Choroid plexus epithelial cell (primary cell): Measurements from ENCODE around the gene GNPDA1.

ENCODE experiments used
- DNase-seq: peaks from one replicate; pipeline ENCODE4 v3.0.0-alpha.2; 2010; ENCODE audit warnings: low read depth
- H3K4me3 ChIP-seq: 2 replicates; pipeline ENCODE4 v1.5.1; 2011; ENCODE audit warnings: low read depth, mild to moderate bottlenecking, control low read depth, low read length, moderate library complexity
- CTCF ChIP-seq: conservative IDR thresholded peaks from 2 replicates; pipeline ENCODE4 v1.5.1; 2011; ENCODE audit warnings: low read depth, mild to moderate bottlenecking, control low read depth, inconsistent platforms, low read length, moderate library complexity

The GNPDA1 gene

GRCh38 chr5:142000704-142001484 lies 11.9 kb downstream of the GNPDA1 start:
- peak; percentile 41 for DNase-seq
- peak; percentile 63 for TF ChIP-seq CTCF
- no peak overlapping the region for H3K4me3 ChIP-seq

- DNase-seq, result no peak
- no peak overlapping the region for H3K4me3 ChIP-seq
- TF ChIP-seq CTCF, result no peak
Observed at GRCh38 chr5:142000173-142000572, 12.7 kb downstream of the GNPDA1 start.

- DNase-seq, result no peak
Observed at GRCh38 chr5:141997358-141997960, 15.4 kb downstream of the GNPDA1 start.

GRCh38 chr5:141995656-141996055 lies 17.2 kb downstream of the GNPDA1 start:
- no peak for DNase-seq
- H3K4me3 ChIP-seq, result no peak overlapping the region
- TF ChIP-seq CTCF, result no peak

More at GRCh38 chr5:141997358-141997960, 15.4 kb downstream of the GNPDA1 start:
- no peak for TF ChIP-seq CTCF
- H3K4me3 ChIP-seq, result no peak overlapping the region

- H3K4me3 ChIP-seq, result no peak overlapping the region
- TF ChIP-seq CTCF, result no peak
- DNase-seq, result no peak
Observed at GRCh38 chr5:141994511-141995136, 18.2 kb downstream of the GNPDA1 start.

- peak; percentile 78 for DNase-seq
- H3K4me3 ChIP-seq, result no peak overlapping the region
- peak; percentile 81 for TF ChIP-seq CTCF
Observed at GRCh38 chr5:141992349-141992963, 20.4 kb downstream of the GNPDA1 start.
